HG03469 (cell line): ENCODE data around the gene MIAT.

Source experiments
- ATAC-seq: cut with Tn5 transposase; IDR thresholded peaks from one replicate; pipeline ENCODE4 v1.9.1; 2021; ENCODE audit warnings: mild to moderate bottlenecking, moderate library complexity, moderate number of reproducible peaks; ENCODE audit not compliant: unreplicated experiment

Gene MIAT

GRCh38 chr22:26718905-26719304, 61.5 kb downstream of the MIAT start:
- ATAC-seq, result no peak

GRCh38 chr22:26722159-26722558, 64.8 kb downstream of the MIAT start:
- ATAC-seq, result no peak

DNA sequence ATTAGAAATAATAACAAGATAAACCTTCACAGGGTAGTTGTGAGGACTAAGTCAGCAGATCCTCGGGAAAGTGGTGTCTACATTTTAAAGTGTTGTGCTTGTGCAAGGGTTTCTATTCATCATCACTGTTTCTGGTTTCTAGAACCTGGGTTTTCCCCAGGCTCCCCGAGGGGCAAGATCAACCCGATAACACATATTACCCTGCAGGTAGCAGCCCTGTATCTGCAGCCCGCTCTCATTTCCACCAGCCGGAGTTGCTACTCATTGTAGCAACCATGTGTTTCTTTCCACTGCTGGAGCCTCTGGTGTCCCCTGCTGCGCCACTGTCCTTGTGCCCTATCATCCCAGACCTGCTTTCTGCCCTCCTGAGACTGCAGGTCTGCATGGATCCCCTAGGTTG, 67.0 kb downstream of the MIAT start:
- no peak for ATAC-seq

DNA sequence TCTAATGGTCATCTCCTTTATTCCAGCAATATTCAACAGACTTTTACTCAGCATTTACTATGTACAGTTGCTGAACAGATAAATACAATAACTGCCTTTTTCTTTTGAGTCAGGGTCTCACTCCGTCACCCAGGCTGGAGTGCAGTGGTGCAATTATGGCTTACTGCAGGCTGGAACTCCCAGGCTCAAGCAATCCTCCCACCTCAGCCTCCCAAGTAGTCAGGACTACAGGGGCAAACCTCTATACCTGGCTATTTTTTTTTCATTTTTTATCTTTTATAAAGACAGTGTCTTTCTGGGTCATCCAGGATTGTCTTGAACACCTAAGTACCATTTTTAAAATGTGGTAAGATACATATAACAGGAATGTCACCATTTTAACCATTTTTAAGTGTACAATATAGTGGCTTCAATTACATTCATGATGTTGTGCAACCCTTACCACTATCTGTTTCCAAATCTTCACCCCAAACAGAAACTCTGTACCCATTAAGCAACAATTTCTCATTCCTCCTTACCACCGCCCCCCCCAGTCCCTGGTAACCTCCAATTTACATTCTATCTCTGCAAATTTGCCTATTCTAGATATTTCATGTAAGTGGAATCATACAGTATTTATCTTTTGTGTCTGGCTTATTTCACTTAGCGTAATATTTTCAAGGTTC, 67.8 kb downstream of the MIAT start:
- ATAC-seq, result no peak
